Sciatic nerve (tissue), 2 donors: Measurements from ENCODE around the gene CASP6. TPM values are rescaled to one million over a fixed set of nuclear protein-coding genes. Genes with fewer than 3 reads are reported as not detected.
A peak's percentile ranks its signal among the peaks of the same experiment; 100 is the strongest.

Experiments
- ATAC-seq: fragments of 200-7000 bp; cut with Tn5 transposase; one replicate; pipeline ENCODE4 v1.9.1; 2020; ENCODE audit warnings: mild to moderate bottlenecking, moderate library complexity
- DNase-seq: peaks from one replicate; pipeline ENCODE4 v3.0.0-alpha.2; 2020; ENCODE audit warnings: low spot score
- intact Hi-C: fragments of 100-400 bp; cut with DNase I; formaldehyde crosslinking; loops from one replicate; pipeline ENCODE4 v1.14.2; 2022
- total RNA-seq: library from RNA; stranded (reverse); fragmentation: NEBNext Ultra II Directional; extraction: Animal tissue kit (Norgen Biotek cat#: 25700); gene quantifications from one replicate; pipeline ENCODE4 v1.2.1, GENCODE V29; 2021
- donor health status: DM: no; HTN: no; CAD: no.
- donor health status: DM: no; HTN: no; CAD: no.

CASP6 gene
- 15.3 TPM for total RNA-seq

DNA sequence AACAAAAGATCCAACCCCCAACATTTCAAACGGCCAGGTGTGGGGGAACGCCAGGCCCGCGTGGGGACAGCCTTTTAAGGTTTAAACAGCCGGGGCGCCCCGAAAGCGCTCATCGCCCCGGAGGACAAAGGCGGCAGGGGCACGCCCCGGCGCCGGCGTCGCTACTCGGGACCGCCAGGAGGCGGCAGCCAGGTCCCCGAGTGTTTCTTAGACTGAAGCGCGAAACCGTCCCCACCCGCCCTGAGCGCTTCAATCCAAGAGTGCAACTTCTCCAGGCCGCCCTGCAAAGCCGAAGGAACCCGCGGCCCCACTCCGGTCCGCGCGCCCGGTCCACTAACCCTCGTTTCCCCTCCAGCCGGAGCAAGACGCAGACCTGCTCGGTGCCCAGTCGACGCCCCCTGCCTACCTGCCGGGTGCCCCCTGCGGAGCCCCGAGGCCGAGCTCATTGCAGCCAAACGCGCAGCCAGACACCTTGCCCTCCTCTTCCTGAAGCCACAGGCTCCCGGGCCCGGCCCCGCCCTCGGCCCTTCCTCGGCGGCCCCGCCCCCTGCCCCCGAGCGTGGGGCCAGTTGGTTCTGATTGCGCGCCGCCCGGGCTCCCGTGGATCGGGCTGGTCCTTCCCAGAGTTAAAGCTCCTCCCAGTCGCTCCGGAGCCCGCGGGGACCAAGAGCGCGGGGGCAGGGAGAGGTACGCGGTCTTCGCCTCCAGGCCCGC is at the start of gene CASP6:
TSS of gene CASP6 (minus strand) at position 496 of the 714 bp plus-strand sequence. CDS start at position 446, 50 bp downstream.
- ATAC-seq (peak; percentile 98), DNase-seq (peak; percentile 90)
- intact Hi-C loops, result loop anchor here (10.0 kb wide), 1 partner anchor 268 kb away; the partner anchor contains the start of gene SEC24B

GRCh38 chr4:109752525-109752924 is 49.3 kb upstream of the CASP6 start:
- intact Hi-C loops, result no loop called here
- ATAC-seq (no peak), DNase-seq (no peak)

DNA sequence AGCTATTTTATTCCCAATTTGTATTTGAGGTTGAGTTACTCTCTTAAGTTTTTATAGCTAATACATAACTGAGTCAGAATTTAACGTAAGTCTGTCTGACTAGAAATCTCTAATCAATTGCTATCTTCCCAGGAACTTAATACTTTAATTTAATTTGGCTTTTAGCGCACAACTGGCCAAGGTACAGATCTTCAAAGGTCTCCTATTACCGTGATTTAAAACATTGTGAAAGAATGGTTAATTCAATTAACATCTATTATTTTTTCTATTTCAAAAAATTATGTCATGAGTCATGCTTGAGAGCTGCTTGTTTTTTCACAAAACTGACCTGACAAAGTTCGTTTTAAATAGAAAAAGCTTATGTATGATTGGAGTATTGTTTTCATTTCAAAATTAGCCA is 48.6 kb upstream of the CASP6 start:
- intact Hi-C loops, result no loop called here
- no peak for ATAC-seq
- DNase-seq, result no peak

DNA sequence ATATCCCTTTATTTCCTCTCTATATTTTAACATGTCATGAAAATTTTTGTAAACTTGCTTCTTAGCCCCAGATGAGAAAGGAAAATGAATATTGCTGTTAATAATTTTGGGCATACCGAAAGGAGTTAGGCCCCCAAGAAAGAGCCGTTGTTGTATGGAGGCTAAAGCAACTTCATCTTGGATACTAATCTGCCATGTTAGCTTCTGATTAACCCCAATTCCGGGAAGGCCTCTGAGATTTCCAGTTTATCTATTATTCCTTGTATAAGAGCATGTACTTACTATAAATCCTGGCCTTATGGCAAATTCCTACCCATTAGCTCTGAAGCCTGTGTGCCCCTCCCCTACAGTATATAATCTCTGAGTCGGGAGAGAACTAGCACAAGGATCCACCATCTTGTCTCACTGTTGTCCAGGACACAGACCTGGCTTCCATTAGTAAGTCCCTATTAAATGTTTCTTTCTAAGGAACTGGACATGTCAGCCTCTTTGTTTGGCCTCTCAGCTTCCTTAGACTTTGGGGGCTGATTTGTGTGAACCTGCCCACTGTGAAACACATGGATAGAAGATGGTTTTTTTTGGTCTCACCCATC is 47.5 kb upstream of the CASP6 start:
- DNase-seq (no peak), ATAC-seq (no peak)
- intact Hi-C loops, result no loop called here

DNA sequence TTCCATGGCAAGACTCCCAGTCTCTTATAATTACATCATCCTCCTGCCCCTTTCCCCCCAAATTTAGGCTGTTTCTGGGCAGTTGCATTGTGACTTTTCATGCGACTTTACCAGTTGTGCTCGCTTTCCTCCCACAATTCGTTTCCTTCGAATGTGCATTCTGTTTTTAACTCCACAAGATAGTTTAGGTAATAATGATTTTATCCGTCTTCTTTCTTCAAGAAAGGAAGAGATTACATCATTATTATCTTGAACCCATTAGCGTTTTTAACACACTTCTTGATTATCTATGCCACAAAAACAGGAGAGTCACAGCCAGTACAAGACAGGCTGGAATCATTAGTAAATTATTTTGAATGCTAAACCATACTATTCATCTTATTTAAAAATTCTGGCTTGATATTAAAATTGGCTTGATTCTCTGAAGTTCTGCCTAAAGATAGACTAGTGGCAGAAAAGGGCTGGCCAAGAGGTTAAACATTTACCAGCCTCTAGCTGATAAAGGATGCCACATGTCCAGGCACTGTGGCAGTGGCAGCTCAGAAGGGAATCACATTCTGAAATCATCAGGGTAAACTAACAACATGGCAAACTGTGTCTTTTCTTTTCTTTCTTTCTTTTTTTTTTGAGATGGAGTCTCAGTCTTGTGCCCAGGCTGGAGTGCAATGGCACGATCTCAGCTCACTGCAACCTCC is 46.3 kb upstream of the CASP6 start:
- ATAC-seq (no peak), DNase-seq (no peak)
- intact Hi-C loops, result no loop called here

- intact Hi-C loops, result no loop called here
Observed at GRCh38 chr4:109748114-109748513, 44.9 kb upstream of the CASP6 start.

GRCh38 chr4:109746728-109747127 is 43.5 kb upstream of the CASP6 start:
- intact Hi-C loops, result no loop called here
- ATAC-seq, result no peak
- DNase-seq, result no peak

More at GRCh38 chr4:109748114-109748513, 44.9 kb upstream of the CASP6 start:
- ATAC-seq, result no peak
- DNase-seq, result no peak

GRCh38 chr4:109745830-109746229 is 42.6 kb upstream of the CASP6 start:
- DNase-seq (no peak), ATAC-seq (no peak)
- intact Hi-C loops, result no loop called here

GRCh38 chr4:109739547-109739946 is 36.3 kb upstream of the CASP6 start:
- intact Hi-C loops, result no loop called here
- ATAC-seq, result no peak

DNA sequence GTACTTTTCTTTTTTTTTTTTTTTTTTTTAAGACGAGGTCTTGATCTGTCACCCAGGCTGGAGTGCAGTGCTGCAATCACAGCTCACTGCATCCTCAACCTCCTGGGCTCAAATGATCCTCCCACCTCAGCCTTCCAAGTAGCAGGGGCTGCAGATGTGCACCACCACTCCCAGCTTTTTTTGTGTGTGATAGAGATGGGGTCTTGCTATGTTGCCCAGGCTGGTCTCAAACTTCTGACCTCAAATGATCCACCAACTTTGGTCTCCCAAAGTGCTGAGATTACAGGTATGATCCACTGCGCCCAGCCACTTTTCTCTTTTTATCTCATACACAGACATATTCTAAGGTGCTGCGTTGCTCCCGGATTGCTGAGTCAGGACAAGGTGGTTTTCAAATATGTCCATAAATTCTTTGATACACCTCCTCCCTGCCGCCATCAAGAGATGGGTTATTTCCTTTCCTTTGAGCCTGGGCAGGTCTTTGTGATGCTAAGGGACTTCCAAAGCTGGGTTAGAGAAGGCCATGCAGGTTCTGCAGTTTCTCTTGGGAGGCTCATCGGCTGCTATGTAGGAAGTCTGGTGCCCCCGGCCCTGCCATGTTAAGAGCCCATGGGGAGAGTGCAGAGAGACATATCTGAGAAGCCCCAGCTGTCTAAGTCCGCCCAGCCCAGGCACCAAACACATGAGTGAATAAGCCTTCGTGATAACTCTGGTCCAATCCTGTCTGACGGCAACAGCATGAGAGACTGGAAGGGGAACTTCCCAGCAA is 35.0 kb upstream of the CASP6 start:
- DNase-seq, result no peak
- intact Hi-C loops, result no loop called here
- ATAC-seq, result no peak

More at GRCh38 chr4:109739547-109739946, 36.3 kb upstream of the CASP6 start:
- DNase-seq, result no peak

GRCh38 chr4:109735566-109736365 is 32.5 kb upstream of the CASP6 start:
- DNase-seq (no peak), ATAC-seq (no peak)
- intact Hi-C loops, result no loop called here

GRCh38 chr4:109733728-109734127 is 30.5 kb upstream of the CASP6 start:
- no peak for DNase-seq
- intact Hi-C loops, result no loop called here
- ATAC-seq, result no peak

DNA sequence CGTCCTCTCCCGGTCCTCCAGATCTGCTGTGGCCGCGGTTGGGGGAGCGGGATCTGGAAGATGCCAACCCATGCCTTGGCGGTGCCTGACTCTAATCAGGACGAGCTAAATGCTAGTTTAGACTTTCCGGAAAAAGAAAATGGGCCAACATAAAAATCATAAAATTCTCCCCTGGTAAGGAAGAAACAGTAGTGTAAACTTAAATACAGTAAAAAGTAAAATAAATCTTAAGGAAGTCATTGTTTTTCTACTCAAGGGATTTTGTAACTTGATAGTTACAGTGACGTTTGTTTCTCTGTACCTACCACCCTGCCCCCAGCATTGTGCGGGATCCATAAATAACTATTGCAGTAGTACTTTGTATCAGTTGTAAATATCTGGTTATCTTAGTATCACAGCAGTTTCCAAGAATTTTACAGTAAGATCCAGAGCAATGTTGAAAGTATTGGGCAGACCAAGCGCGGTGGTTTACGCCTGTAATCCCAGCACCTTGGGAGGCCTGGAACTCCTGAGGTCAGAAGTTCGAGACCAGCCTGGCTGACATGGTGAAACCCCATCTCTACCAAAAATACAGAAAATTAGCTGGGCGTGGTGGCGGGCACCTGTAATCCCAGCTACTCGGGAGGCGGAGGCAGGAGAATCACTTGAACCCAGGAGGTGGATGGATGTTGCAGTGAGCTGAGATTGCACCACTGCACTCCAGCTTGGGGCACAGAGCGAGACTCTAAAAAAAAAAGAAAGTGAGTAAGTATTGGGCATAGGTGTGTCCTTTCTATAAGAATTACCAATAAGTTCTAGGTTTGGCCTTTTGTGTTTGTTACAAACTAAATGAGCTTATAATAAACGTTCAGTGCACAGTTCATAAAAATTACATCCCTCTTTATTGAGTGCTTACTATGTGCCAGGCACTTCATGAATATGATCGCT is 27.6 kb upstream of the CASP6 start:
- intact Hi-C loops, result no loop called here
- ATAC-seq (peak; percentile 8), DNase-seq (no peak)

GRCh38 chr4:109729718-109730618 is 26.7 kb upstream of the CASP6 start, which contains the start of gene PLA2G12A:
PLA2G12A (minus strand) TSS chr4:109730070; CDS start chr4:109729809, 261 bp downstream.
- intact Hi-C loops, result no loop called here
- ATAC-seq (peak; percentile 94), DNase-seq (peak; percentile 79)

DNA sequence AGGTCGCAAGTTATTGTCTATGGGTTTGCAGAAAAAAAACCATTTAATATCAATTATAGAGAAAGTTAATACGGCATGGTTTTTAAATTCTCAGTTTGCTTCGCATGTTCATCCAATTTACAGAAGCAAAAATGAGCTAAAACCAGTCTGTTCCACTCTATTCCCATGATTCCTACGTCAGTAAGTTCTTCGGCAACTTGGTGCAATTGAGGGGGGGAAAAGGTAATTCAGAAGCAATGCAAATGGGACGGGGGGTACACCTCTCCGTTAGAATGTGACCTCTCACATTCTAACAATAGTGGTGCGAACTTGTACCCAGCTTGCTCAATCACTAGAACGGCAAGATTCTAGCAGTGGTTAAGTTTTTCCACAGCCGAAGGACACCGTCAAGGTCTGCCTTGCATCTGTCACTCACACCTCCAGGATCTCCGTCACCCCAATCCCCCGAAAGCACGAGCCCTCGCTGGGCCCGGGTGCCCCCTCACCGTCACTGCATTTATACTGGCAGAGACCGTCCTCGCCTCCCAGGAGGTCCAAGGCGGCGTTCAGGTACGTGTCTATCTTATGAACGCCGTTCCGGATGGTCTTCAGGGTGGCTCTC is 26.0 kb upstream of the CASP6 start:
- peak; percentile 3 for ATAC-seq
- peak; percentile 57 for DNase-seq
- intact Hi-C loops, result no loop called here

GRCh38 chr4:109728385-109728784 is 25.1 kb upstream of the CASP6 start:
- DNase-seq (no peak), ATAC-seq (no peak)
- intact Hi-C loops, result no loop called here
